Measurements from ENCODE around the gene ALK.
"Not testable (repeated sequence)": the region's sequence is repeated elsewhere in the genome, so short reads cannot be mapped to it uniquely, and the experiment has no call there.

Gene ALK

GRCh38 chr2:29262681-29263260, 658.6 kb downstream of the ALK start:
- no peak for DNase-seq

- DNase-seq: no peak
These were observed 660.4 kb downstream of the ALK start for GRCh38 chr2:29261003-29261402.

GRCh38 chr2:29260142-29260772, 661.1 kb downstream of the ALK start:
- DNase-seq: no peak

- no peak for DNase-seq
These were observed 662.2 kb downstream of the ALK start for GRCh38 chr2:29259221-29259620.

GRCh38 chr2:29255004-29255403, 666.4 kb downstream of the ALK start:
- DNase-seq: no peak

- not testable (repeated sequence) for DNase-seq
These were observed 667.7 kb downstream of the ALK start for GRCh38 chr2:29253495-29254275.

GRCh38 chr2:29253026-29253425, 668.4 kb downstream of the ALK start:
- DNase-seq: no peak

GRCh38 chr2:29251406-29251805, 670.0 kb downstream of the ALK start:
- no peak for DNase-seq

- no peak for DNase-seq
These were observed 670.4 kb downstream of the ALK start for GRCh38 chr2:29250977-29251376.

GRCh38 chr2:29249666-29250253, 671.6 kb downstream of the ALK start:
- DNase-seq: no peak

- no peak for DNase-seq
These were observed 674.0 kb downstream of the ALK start for GRCh38 chr2:29247336-29247914.

GRCh38 chr2:29246383-29247300, 674.7 kb downstream of the ALK start:
- no peak for DNase-seq

GRCh38 chr2:29245742-29246382, 675.5 kb downstream of the ALK start:
- no peak for DNase-seq

GRCh38 chr2:29245035-29245741, 676.2 kb downstream of the ALK start:
- DNase-seq: not testable (repeated sequence)

GRCh38 chr2:29242621-29243375, 678.6 kb downstream of the ALK start:
- no peak for DNase-seq

- no peak for DNase-seq
These were observed 679.3 kb downstream of the ALK start for GRCh38 chr2:29241955-29242565.

GRCh38 chr2:29241341-29241740, 680.0 kb downstream of the ALK start:
- DNase-seq: no peak

- DNase-seq: no peak
These were observed 680.8 kb downstream of the ALK start for GRCh38 chr2:29240601-29241000.

GRCh38 chr2:29239209-29239960, 682.0 kb downstream of the ALK start:
- DNase-seq: no peak
